Ureter (tissue), 1 donor: ENCODE results near the gene SORCS2. TPM values are rescaled to one million over a fixed set of nuclear protein-coding genes. Genes with fewer than 3 reads are reported as not detected.

Experiments used
- DNase-seq: peaks from one replicate; pipeline ENCODE4 v3.0.0-alpha.2; 2020; ENCODE audit warnings: low spot score
- total RNA-seq: library from RNA; stranded (reverse); gene quantifications from one replicate; pipeline ENCODE4 v1.2.4, GENCODE V29; 2023
- donor health status: DM: yes; HTN: yes; CAD: no.

SORCS2 gene
- total RNA-seq, 1 donor from 2014 or later: 2.8 TPM

DNA sequence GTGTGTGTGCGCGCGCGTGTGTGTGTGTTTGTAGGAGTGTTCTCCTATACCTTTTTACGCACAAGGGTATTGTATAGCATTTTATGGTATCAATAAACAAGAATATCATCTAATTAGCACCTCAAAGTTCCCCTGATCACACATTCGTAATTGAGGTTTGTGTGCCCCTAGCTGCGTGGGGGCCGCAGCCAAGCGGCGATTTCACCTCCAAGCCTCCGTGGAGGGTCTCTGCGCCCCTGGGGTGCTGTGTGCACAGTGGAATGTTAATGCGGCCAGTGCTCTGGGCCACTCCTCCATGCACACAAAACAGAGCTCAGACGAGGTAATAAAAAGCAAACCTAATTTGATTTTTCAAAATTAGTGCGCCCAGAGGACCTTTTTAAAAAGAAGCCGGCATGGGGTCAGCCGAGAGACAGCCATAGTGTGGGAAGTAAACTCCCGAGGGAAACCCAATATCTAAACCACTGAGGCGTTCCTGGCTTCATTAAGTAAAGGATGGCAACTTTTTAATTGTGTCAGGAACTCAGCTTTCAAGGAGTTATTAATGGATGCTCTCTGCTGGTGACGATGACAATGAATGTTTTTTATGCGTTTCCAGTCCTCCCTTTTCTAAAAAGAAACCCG lies 110.6 kb downstream of the SORCS2 start:
- no peak for DNase-seq

- no peak for DNase-seq
These were observed 111.2 kb downstream of the SORCS2 start for GRCh38 chr4:7303561-7303960.

DNA sequence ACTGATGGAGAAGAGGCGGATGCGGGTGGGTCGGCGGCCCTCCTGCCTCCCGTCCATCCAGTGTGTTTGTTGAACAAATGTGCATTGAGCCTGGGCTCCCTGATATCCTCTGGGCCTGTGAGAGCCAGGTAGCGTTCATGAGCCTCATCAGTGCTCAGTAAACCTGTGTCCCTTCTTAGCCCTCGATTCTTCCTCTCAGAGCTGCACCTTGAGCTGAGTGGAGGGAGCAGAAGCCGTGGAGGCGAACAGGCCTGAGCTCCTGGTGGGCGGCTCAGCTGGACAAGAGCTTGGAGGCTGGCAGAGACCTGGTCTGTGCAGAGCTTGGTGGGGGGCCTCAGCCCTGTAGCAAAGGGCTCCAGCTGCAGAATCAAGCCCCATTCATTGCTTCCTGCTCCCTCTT lies 112.1 kb downstream of the SORCS2 start:
- no peak for DNase-seq

DNA sequence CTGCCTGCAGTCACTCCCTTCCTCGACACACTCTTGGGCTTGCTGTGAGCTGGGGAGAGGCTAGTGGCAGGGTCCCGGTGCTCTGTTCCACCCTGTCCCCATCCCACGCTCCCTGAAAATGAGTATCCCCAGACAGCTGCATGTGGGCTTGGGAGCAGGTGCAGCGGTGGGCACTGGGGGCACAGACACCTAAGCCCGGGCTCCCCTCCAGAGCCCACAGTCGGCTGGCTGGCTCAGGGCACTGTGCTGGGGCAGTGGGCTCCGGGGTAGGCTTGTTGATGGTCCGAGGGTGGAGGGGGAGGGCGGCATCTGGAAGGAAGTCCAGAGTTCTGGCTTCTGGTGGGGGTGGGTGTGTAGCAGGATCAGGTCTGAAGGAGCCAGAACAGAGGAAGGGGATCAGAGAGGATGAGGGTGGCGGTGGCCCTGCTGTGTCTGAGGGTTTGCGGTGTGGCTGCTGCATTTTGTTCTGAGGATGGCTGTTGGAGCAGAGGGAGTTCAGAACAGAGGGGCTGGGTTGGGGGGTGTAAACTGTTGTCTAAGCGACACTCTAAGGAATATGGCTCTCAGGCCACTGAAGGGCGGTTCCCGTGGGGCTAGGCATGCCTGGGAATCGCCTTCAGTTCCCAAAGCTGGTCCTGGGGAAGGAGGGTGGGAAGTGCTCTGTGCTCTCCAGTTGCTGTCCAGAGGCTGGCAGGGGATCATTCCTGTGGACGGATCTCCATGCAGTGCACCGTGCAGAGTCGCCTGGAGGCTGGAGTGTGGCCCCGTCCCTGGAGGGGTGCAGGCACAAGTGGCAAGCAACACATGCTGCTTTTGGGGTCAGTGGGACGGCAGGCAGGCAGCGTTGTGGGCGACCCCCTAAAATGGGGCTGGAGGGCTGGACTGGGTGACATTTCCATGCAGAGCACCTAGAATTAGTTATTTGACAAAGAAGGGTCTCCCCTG lies 114.0 kb downstream of the SORCS2 start:
- DNase-seq: no peak

- no peak for DNase-seq
These were observed 114.6 kb downstream of the SORCS2 start for GRCh38 chr4:7306986-7307385.

DNA sequence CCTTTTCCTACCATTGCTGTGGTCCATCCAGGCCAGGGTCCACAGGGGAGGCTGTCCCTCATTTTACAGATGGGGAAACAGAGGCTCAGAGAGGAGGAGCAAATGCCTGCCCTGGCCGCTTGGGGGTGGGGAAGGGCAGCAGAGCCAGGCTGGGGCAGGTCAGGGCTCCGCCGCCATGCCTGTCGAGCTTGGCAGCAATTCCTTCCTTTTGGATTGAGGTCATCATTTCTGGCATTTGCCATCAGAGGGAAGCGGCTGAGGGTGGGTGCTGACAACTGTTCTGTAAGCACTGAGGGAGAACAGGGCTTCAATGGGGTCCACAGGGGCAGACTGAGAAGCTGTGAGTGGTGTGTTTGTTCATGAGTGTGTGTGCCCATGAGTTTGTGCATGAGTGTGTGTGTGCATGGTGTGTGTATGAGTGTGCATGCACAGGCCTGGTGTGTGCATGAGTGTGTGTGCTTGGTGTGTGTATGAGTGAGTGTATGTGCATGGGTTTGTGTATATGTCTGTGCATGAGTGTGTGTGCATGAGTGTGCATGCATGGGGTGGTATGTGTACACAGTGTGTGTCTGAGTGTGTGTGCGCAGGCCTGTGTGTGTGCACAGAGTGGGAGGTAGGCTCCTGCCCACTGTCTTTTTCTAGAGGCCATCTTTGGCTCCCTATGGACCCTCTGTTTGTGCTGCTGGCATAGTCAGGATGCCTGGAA lies 115.2 kb downstream of the SORCS2 start:
- DNase-seq: no peak

DNA sequence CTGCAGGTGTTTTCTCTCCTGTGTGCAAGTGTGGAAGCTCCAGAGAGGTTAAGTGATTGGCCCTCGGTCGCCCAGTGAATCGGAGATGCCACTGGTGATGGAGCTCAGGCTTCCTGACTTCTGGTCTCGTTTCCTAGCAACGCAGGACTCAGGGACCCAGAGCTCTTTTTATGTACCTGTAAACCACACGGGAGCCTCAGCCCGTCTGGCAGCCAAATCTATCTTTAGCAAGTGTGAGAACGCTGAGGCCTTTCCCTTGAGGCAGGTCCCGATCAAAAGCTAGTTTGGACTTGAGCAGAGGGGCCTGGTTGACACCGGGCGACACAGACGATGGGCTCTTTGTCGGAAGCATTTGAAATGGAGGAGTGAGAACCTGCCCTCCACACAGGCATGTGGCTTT lies 116.8 kb downstream of the SORCS2 start:
- no peak for DNase-seq

- no peak for DNase-seq
These were observed 117.5 kb downstream of the SORCS2 start for GRCh38 chr4:7309636-7310390.

- DNase-seq: no peak
These were observed 118.1 kb downstream of the SORCS2 start for GRCh38 chr4:7310451-7310850.

DNA sequence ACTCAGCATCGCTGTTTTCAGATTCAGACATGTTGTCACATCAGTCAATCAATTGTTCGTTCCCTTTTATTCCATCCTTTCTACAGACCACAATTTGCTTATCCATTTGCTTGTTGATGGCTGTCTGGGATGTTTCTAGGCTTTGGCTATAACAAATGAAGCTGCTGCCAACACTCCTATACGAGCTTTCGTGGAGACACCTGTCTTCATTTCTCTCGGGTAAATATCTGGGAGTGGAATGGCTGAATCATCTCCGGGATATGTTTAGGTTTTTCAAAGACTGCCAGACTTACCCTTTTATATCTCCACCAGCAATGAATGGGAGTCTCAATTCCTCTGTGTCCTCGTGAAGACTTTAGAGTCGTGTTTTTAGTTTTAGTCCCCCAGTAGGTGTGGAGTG lies 118.9 kb downstream of the SORCS2 start:
- no peak for DNase-seq

DNA sequence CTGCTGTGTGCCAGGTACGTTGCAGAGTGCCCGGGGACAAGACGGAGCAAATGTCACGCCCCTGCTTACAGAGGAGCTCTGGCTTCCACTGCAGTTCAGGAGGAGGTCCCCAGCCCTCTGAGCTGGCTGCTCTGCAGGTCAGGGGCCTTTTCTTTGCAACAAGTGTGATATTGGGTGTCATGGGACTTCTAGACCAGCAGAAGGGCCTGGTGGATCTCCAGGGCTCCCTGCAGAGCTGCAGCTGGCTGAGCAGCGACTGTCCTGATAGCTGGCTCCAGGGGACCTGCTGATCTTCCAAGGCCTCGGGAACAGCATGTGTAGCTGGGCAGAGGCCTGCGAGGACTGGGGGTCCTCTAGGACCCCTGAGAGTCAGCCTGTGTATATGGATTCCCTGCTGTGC lies 120.4 kb downstream of the SORCS2 start:
- DNase-seq: no peak

GRCh38 chr4:7313347-7313811 lies 121.0 kb downstream of the SORCS2 start:
- no peak for DNase-seq

DNA sequence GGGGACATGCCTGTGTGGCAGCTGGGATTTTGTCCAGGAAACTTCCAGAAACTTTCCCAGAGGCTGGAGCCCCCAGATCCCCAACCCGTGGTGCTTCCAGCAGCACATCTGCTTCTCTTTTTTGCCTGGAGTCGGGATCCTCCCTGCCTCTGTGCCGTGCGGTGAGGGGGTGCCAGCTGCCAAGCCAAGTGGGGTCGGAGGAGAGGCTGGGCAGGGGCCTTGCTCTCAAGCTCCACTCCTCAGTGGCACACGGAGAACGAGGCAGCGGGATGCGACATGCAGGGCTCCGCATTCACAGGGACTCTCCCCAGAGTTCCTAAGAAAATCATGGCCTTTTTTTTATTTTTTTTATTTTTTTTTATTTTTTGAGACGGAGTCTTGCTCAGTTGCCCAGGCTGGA lies 121.7 kb downstream of the SORCS2 start:
- no peak for DNase-seq

GRCh38 chr4:7315286-7315685 lies 122.9 kb downstream of the SORCS2 start:
- DNase-seq: no peak

DNA sequence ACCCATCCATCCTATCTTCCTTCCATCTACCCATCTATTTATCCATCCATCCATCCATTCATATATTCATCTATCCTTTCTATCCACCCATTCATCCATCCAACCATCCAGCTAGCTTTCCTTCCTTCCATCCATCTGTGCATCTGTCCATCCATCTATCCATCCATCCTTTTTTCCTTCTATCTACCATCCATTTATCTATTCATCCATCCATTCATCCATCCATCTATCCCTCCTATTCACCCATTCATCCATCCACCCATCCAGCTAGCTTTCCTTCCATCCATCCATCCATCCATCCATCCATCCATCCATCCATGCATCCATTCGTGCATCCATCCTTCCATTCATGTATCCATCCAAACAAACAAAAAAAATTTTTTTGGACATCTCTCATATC lies 123.6 kb downstream of the SORCS2 start:
- no peak for DNase-seq

- DNase-seq: no peak
These were observed 126.7 kb downstream of the SORCS2 start for GRCh38 chr4:7319024-7319423.

DNA sequence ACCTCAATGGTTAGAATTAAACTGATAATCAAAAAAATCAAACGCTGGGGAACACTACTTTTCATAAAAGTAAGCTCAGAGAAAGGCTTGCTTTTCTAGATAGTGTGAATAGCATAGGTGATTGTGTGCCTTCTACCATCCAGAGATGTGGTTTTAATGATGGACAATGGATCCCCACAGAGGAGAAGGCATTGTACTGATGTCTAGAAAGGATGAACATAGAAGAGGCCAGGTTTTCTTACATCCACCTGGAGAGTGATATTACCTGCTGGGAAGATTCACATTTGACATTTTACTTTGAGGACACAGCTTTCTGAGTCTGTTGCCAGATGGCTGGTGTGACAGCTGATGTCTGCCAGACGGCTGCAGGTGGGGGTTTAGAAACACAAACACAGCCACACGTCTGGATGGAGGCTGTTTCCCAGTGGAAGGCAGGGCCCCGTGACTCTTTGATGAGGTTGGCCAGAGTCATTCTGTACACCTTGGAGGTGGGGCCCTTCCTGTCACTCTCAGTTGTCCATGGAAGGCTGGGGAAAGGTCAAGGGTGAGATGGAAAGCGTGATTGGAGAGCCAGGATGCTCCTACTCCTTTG lies 128.0 kb downstream of the SORCS2 start:
- no peak for DNase-seq

GRCh38 chr4:7322166-7322991 lies 130.0 kb downstream of the SORCS2 start:
- DNase-seq: no peak

GRCh38 chr4:7323461-7323871 lies 131.1 kb downstream of the SORCS2 start:
- no peak for DNase-seq

GRCh38 chr4:7323872-7324650 lies 131.7 kb downstream of the SORCS2 start:
- DNase-seq: no peak
